Left ventricle myocardium superior (tissue), 1 donor: Measurements from ENCODE around the gene ANKRD6. TPM values are rescaled to one million over a fixed set of nuclear protein-coding genes. Genes with fewer than 3 reads are reported as not detected.
A peak's percentile ranks its signal among the peaks of the same experiment; 100 is the strongest.

Experiments
- ATAC-seq: fragments of 200-7000 bp; cut with Tn5 transposase; one replicate; pipeline ENCODE4 v1.9.1; 2020; ENCODE audit warnings: mild to moderate bottlenecking, moderate library complexity
- DNase-seq: peaks from one replicate; pipeline ENCODE4 v3.0.0-alpha.2; 2020
- intact Hi-C: fragments of 100-400 bp; cut with micrococcal nuclease; formaldehyde crosslinking; loops from one replicate; pipeline ENCODE4 v1.11.0; 2022
- total RNA-seq: library from RNA; stranded (reverse); fragmentation: NEBNext Ultra II Directional; extraction: Animal tissue kit (Norgen Biotek cat#: 25700); gene quantifications from one replicate; pipeline ENCODE4 v1.2.1, GENCODE V29; 2021
- donor health status: DM: no; HTN: yes; CAD: no; lungs with severe emphysema.

The ANKRD6 gene
- total RNA-seq, 1 donor from 2014 or later: 21.4 TPM

- ATAC-seq: no peak
- DNase-seq: no peak
- intact Hi-C loops: no loop called here
Observed at GRCh38 chr6:89580997-89581666, 148.2 kb downstream of the ANKRD6 start.

- DNase-seq (no peak), ATAC-seq (no peak)
- intact Hi-C loops: no loop called here
Observed at GRCh38 chr6:89581689-89582088, 148.7 kb downstream of the ANKRD6 start.

- intact Hi-C loops: no loop called here
- ATAC-seq (no peak), DNase-seq (no peak)
Observed at GRCh38 chr6:89582669-89583325, 149.8 kb downstream of the ANKRD6 start.

- intact Hi-C loops: no loop called here
- ATAC-seq (no peak), DNase-seq (no peak)
Observed at GRCh38 chr6:89583559-89583958, 150.6 kb downstream of the ANKRD6 start.

GRCh38 chr6:89584539-89584938, 151.6 kb downstream of the ANKRD6 start:
- no peak for DNase-seq
- intact Hi-C loops: no loop called here
- no peak for ATAC-seq

GRCh38 chr6:89585154-89585553, 152.2 kb downstream of the ANKRD6 start:
- no peak for DNase-seq
- intact Hi-C loops: no loop called here
- no peak for ATAC-seq

- ATAC-seq (no peak), DNase-seq (no peak)
- intact Hi-C loops: no loop called here
Observed at GRCh38 chr6:89589297-89590025, 156.5 kb downstream of the ANKRD6 start.

GRCh38 chr6:89590133-89590532, 157.2 kb downstream of the ANKRD6 start:
- intact Hi-C loops: no loop called here
- ATAC-seq (no peak), DNase-seq (no peak)

- intact Hi-C loops: no loop called here
- DNase-seq (no peak), ATAC-seq (no peak)
Observed at GRCh38 chr6:89591745-89592144, 158.8 kb downstream of the ANKRD6 start.

- DNase-seq: no peak
- ATAC-seq: no peak
- intact Hi-C loops: no loop called here
Observed at GRCh38 chr6:89596056-89596455, 163.1 kb downstream of the ANKRD6 start.

GRCh38 chr6:89596484-89596883, 163.5 kb downstream of the ANKRD6 start:
- DNase-seq (no peak), ATAC-seq (peak; percentile 19)
- intact Hi-C loops: no loop called here

GRCh38 chr6:89597372-89597771, 164.4 kb downstream of the ANKRD6 start:
- intact Hi-C loops: no loop called here
- ATAC-seq (no peak), DNase-seq (no peak)

- ATAC-seq (peak; percentile 26), DNase-seq (no peak)
- intact Hi-C loops: no loop called here
Observed at GRCh38 chr6:89597988-89598387, 165.0 kb downstream of the ANKRD6 start.

GRCh38 chr6:89599727-89600126, 166.8 kb downstream of the ANKRD6 start:
- peak; percentile 45 for DNase-seq
- intact Hi-C loops: no loop called here
- peak; percentile 89 for ATAC-seq

GRCh38 chr6:89602166-89602565, 169.2 kb downstream of the ANKRD6 start:
- ATAC-seq (no peak), DNase-seq (no peak)
- intact Hi-C loops: no loop called here

- ATAC-seq: no peak
- no peak for DNase-seq
Observed at GRCh38 chr6:89604653-89605052, 171.7 kb downstream of the ANKRD6 start.

GRCh38 chr6:89605861-89606260, 172.9 kb downstream of the ANKRD6 start:
- DNase-seq (no peak), ATAC-seq (no peak)
- intact Hi-C loops: no loop called here

More at GRCh38 chr6:89604653-89605052, 171.7 kb downstream of the ANKRD6 start:
- intact Hi-C loops: no loop called here

- DNase-seq (peak; percentile 82), ATAC-seq (peak; percentile 83)
- intact Hi-C loops: loop anchor here (5.0 kb wide), 1 partner anchor 178 kb away; the partner anchor contains the start of gene ANKRD6
Observed at GRCh38 chr6:89610149-89610642, 177.2 kb downstream of the ANKRD6 start.

GRCh38 chr6:89611666-89612065, 178.7 kb downstream of the ANKRD6 start:
- no peak for ATAC-seq
- intact Hi-C loops: loop anchor here (5.0 kb wide), 1 partner anchor 179 kb away; the partner anchor contains the start of gene ANKRD6

GRCh38 chr6:89612121-89612520, 179.2 kb downstream of the ANKRD6 start:
- intact Hi-C loops: loop anchor here (5.0 kb wide), 1 partner anchor 180 kb away; the partner anchor contains the start of gene ANKRD6
- ATAC-seq: no peak
- DNase-seq: no peak

More at GRCh38 chr6:89611666-89612065, 178.7 kb downstream of the ANKRD6 start:
- DNase-seq: no peak
